Naive thymus-derived CD4-positive, alpha-beta T cell (primary cell): ENCODE results near the gene PRPF39. TPM values are rescaled to one million over a fixed set of nuclear protein-coding genes. Genes with fewer than 3 reads are reported as not detected.

Experiments
- ATAC-seq: fragments of 150-1000 bp; cut with Tn5 transposase; 2 replicates; pipeline ENCODE4 v1.10.0; 2021; ENCODE audit warnings: mild to moderate bottlenecking, moderate library complexity
- CTCF ChIA-PET: fragments of 350-600 bp; sonication (Branson Sonifier 250); formaldehyde crosslinking; loops from one replicate; lab custom pipeline; 2021; ENCODE audit warnings: antibody characterized with exemption; lab: Charles Lee
- POLR2A ChIA-PET: fragments of 350-600 bp; sonication (Branson Sonifier 250); formaldehyde crosslinking; loops from one replicate; lab custom pipeline; 2021; ENCODE audit warnings: antibody characterized with exemption, inconsistent platforms; lab: Charles Lee
- DNase-seq, 9 donors: peaks; one replicate each; pipeline versions ENCODE4 v3.0.0 to v3.0.0-alpha.2; 2020 to 2022; ENCODE audit warnings: mixed read lengths in 1 of 9
- H3K27ac ChIP-seq: one replicate; pipeline ENCODE4 v1.7.0; 2013; ENCODE audit warnings: mild to moderate bottlenecking, low read depth, low read length, moderate library complexity
- H3K27me3 ChIP-seq, 2 donors: one replicate each; pipeline ENCODE4 v1.7.0; 2013; ENCODE audit warnings: low read length in 2 of 2, mild to moderate bottlenecking in 2 of 2, moderate library complexity in 2 of 2; ENCODE audit not compliant: control insufficient read depth in 2 of 2, insufficient read depth in 2 of 2
- H3K36me3 ChIP-seq, 3 experiments: 1 replicate in 2 of 3; 2 replicates in 1 of 3; pipeline ENCODE4 v1.7.0; 2013; ENCODE audit warnings: low read length in 3 of 3, mild to moderate bottlenecking in 3 of 3, moderate library complexity in 1 of 3; ENCODE audit not compliant: insufficient read depth in 3 of 3, control insufficient read depth in 2 of 3
- H3K4me1 ChIP-seq, 2 donors: one replicate each; pipeline ENCODE4 v1.7.0; 2013; ENCODE audit warnings: low read length in 2 of 2, mild to moderate bottlenecking in 2 of 2, moderate library complexity in 1 of 2; ENCODE audit not compliant: control insufficient read depth in 2 of 2, insufficient read depth in 2 of 2
- H3K4me3 ChIP-seq: 2 replicates; pipeline ENCODE4 v1.7.0; 2013; ENCODE audit warnings: mild to moderate bottlenecking, low read length
- H3K9me3 ChIP-seq, 3 experiments: 1 replicate in 2 of 3; 2 replicates in 1 of 3; pipeline ENCODE4 v1.7.0; 2013; ENCODE audit warnings: low read length in 3 of 3; ENCODE audit not compliant: control insufficient read depth in 2 of 3
- H3K27ac Mint-ChIP-seq, 9 donors: one replicate each; pipeline ENCODE4 v1.8.0; 2020 to 2022; ENCODE audit warnings: mixed read lengths in 9 of 9, mild to moderate bottlenecking in 8 of 9, moderate library complexity in 5 of 9, inconsistent platforms in 2 of 9
- H3K27me3 Mint-ChIP-seq, 5 donors: one replicate each; pipeline ENCODE4 v1.8.0; 2021 to 2022; ENCODE audit warnings: mixed read lengths in 5 of 5, mild to moderate bottlenecking in 1 of 5
- H3K36me3 Mint-ChIP-seq, 5 donors: one replicate each; pipeline ENCODE4 v1.8.0; 2020 to 2022; ENCODE audit warnings: mixed read lengths in 5 of 5, mild to moderate bottlenecking in 3 of 5, inconsistent platforms in 1 of 5
- H3K4me1 Mint-ChIP-seq, 7 donors: one replicate each; pipeline ENCODE4 v1.8.0; 2020 to 2022; ENCODE audit warnings: mixed read lengths in 7 of 7, mild to moderate bottlenecking in 3 of 7, inconsistent platforms in 1 of 7
- H3K4me3 Mint-ChIP-seq, 10 donors: one replicate each; pipeline ENCODE4 v1.8.0; 2020 to 2022; ENCODE audit warnings: mild to moderate bottlenecking in 10 of 10, mixed read lengths in 10 of 10, moderate library complexity in 6 of 10, inconsistent platforms in 2 of 10
- H3K9me3 Mint-ChIP-seq, 11 donors: one replicate each; pipeline ENCODE4 v1.8.0; 2020 to 2022; ENCODE audit warnings: mixed read lengths in 11 of 11, mild to moderate bottlenecking in 4 of 11, inconsistent platforms in 1 of 11, moderate library complexity in 1 of 11
- intact Hi-C, 2 donors: fragments of 100-400 bp; cut with micrococcal nuclease; formaldehyde crosslinking; loops; one replicate each; pipeline ENCODE4 v1.15.1; 2023
- polyA plus RNA-seq, 2 donors: library from polyadenylated mRNA; unstranded; fragments of 300-500 nt; fragmentation: Illumina TruSeq; gene quantifications; one replicate each; pipeline ENCODE4 v1.2.3, GENCODE V29; 2021
- total RNA-seq, 6 experiments: library from RNA in 5 of 6; stranded (reverse) in 5 of 6; gene quantifications; 1 replicate in 5 of 6; 2 replicates in 1 of 6; pipeline ENCODE4 v1.2.3 and lab custom pipeline; 2021 to 2026

Gene PRPF39
- total and polyA plus RNA-seq, 7 experiments from 2014 or later: 10.5 to 81.8 (median 53.9) TPM

DNA sequence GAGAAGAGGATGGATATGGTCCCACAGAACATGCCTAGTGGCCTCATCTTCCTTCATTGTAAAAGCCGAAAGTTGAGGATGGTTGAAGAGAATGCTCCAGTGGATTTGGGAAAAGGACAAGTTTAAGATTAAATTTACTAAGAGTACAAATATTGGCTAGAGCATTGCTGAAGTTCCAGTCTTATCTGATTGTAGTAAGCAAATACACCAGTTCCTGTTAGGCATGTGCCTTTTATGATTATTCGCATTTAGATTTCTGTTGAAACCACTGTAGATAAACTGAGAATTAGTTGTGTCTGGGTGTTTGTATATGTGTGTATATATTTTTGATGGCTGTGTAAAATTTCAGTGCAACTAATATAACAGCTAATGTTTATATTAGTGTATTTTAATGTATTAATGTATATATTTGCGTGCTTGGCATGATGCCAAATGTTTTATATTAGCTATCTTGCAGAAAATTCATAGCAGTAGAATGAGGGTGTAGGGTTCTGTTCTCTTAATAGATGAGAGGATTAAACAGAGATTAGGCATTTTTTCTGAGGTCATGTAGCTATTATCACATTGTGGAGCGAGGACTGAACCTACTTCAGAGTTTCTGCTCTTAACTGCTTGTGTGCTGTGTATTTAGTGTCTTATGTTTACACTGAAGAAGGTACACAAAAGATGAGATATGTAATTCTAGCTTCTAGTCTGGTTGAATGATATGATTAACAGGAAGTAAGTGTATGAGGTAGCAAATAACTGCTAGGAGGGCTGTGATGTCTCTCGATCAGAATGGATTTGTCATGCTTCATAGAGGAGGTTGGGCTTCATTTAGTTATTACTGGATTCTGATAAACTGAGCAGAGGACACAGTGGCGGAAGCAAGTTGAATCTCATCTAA, 29.2 kb downstream of the PRPF39 start:
- peak overlapping the region; percentile 11 to 86 (median 46) for H3K27ac Mint-ChIP-seq
- CTCF ChIA-PET: no interaction called here
- no peak for DNase-seq
- H3K36me3 Mint-ChIP-seq: peaks cover 4 to 39% (median 17%) of the 10 kb centered on the region in 5 donors
- H3K4me1 Mint-ChIP-seq: peaks cover 1 to 13% (median 8%) of the 10 kb centered on the region in 7 donors
- peaks cover 4 to 34% (median 19%) of the 10 kb centered on the region in 3 experiments for H3K36me3 ChIP-seq
- H3K4me3 ChIP-seq: no peak overlapping the region
- ATAC-seq: no peak
- no peaks in the 10 kb centered on the region for H3K27me3 Mint-ChIP-seq
- H3K9me3 Mint-ChIP-seq: peaks cover 0 to 1% (median 0%) of the 10 kb centered on the region in 11 donors
- POLR2A ChIA-PET: no interaction called here
- intact Hi-C loops: no loop called here
- no peaks in the 10 kb centered on the region for H3K9me3 ChIP-seq
- H3K27ac ChIP-seq: no peak overlapping the region
- no peak overlapping the region for H3K4me3 Mint-ChIP-seq
- peaks cover 0 to 2% of the 10 kb centered on the region in 2 donors for H3K4me1 ChIP-seq
- H3K27me3 ChIP-seq: no peaks in the 10 kb centered on the region

DNA sequence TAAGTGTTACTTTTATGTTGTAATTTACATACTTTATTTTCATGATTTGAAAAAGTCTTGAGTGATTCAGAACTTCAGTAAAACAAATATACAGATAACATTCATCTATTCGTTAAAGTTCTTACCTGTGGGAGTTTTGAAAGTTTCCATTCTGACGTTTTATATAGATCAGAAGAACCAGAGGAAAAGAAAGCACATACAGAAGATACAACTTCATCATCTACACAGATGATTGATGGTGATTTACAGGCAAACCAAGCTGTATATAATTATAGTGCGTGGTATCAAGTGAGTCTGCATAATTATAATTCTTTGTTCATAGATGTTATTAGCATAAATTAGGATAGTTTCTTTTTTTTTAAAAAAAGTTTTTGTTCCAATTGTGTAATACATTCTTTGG, 30.4 kb downstream of the PRPF39 start:
- Mint-ChIP-seq H3K36me3 (peaks cover 4 to 39% (median 17%) of the 10 kb centered on the region in 5 donors), H3K4me3 (no peak overlapping the region), H3K27ac (peak overlapping the region in 7 of 9 donors; percentile 3 to 75 (median 52)), H3K27me3 (no peaks in the 10 kb centered on the region), H3K9me3 (peaks cover 0 to 1% (median 0%) of the 10 kb centered on the region in 11 donors), H3K4me1 (peaks cover 1 to 13% (median 8%) of the 10 kb centered on the region in 7 donors)
- ATAC-seq (no peak), DNase-seq (no peak)
- Histone ChIP-seq H3K27me3 (no peaks in the 10 kb centered on the region), H3K36me3 (peaks cover 4 to 40% (median 19%) of the 10 kb centered on the region in 3 experiments), H3K4me1 (peaks cover 0 to 2% of the 10 kb centered on the region in 2 donors), H3K27ac (no peak overlapping the region), H3K9me3 (no peaks in the 10 kb centered on the region), H3K4me3 (no peak overlapping the region)
- ChIA-PET POLR2A (no interaction called here), CTCF (no interaction called here)
- intact Hi-C loops: no loop called here

DNA sequence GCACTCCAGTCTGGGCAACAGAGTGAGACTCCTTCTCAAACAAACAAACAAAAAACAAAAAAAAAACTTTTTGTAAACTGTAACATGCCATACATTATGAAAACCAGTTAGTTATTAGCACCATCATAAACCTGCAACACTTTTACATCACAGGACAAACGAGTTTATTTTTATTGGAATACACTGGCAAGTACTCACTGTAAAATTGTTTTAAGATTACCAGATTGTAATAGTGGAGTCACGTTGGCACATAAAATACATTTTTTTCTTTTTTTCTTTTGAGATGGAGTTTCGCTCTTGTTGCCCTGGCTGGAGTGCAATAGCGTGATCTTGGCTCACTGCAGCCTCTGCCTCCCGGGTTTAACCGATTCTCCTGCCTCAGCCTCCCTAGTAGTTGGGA, 34.7 kb downstream of the PRPF39 start:
- Mint-ChIP-seq H3K9me3 (no peaks in the 10 kb centered on the region), H3K27me3 (no peaks in the 10 kb centered on the region), H3K36me3 (peaks cover 0 to 41% (median 21%) of the 10 kb centered on the region in 5 donors), H3K4me3 (no peak overlapping the region), H3K4me1 (peaks cover 1 to 4% (median 3%) of the 10 kb centered on the region in 7 donors), H3K27ac (no peak overlapping the region)
- Histone ChIP-seq H3K36me3 (peaks cover 5 to 68% (median 14%) of the 10 kb centered on the region in 3 experiments), H3K27me3 (no peaks in the 10 kb centered on the region), H3K27ac (no peak overlapping the region), H3K9me3 (no peaks in the 10 kb centered on the region), H3K4me1 (no peaks in the 10 kb centered on the region), H3K4me3 (no peak overlapping the region)
- CTCF ChIA-PET: no interaction called here
- POLR2A ChIA-PET: interaction anchor here (0.6 kb wide), 1 partner anchor 8 kb away, joined by 4 read pairs; no protein-coding TSS in a partner anchor
- intact Hi-C loops: no loop called here
- ATAC-seq (no peak), DNase-seq (no peak)

DNA sequence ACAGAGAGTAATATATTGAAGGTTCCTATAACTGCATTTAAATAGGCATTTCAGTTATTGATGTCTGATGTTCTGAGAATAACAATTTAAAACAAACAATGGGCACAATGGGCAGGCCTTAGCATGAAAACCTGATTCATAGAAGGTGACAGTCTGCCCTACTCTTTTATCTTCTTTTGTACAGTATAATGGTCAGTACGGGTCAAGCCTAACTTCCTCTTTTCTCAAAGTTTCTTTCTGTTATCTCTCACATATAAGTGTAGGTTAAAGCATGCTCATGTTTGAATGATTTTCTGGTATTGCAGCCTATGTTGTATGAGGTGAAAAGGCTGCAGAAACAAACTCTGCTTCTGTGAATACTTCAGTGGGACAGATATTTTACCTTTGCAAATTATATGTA, 36.2 kb downstream of the PRPF39 start:
- H3K27me3 Mint-ChIP-seq: no peaks in the 10 kb centered on the region
- H3K36me3 Mint-ChIP-seq: peaks cover 0 to 47% (median 27%) of the 10 kb centered on the region in 5 donors
- H3K9me3 ChIP-seq: no peaks in the 10 kb centered on the region
- H3K27me3 ChIP-seq: no peaks in the 10 kb centered on the region
- no peaks in the 10 kb centered on the region for H3K4me1 ChIP-seq
- intact Hi-C loops: no loop called here
- H3K4me3 ChIP-seq: no peak overlapping the region
- CTCF ChIA-PET: no interaction called here
- no peak for ATAC-seq
- H3K9me3 Mint-ChIP-seq: no peaks in the 10 kb centered on the region
- POLR2A ChIA-PET: no interaction called here
- H3K4me1 Mint-ChIP-seq: peaks cover 0 to 4% (median 0%) of the 10 kb centered on the region in 7 donors
- H3K27ac ChIP-seq: no peak overlapping the region
- H3K27ac Mint-ChIP-seq: peak overlapping the region in 5 of 9 donors; percentile 2 to 69 (median 9)
- peaks cover 4 to 74% (median 7%) of the 10 kb centered on the region in 3 experiments for H3K36me3 ChIP-seq
- no peak overlapping the region for H3K4me3 Mint-ChIP-seq
- DNase-seq: no peak

DNA sequence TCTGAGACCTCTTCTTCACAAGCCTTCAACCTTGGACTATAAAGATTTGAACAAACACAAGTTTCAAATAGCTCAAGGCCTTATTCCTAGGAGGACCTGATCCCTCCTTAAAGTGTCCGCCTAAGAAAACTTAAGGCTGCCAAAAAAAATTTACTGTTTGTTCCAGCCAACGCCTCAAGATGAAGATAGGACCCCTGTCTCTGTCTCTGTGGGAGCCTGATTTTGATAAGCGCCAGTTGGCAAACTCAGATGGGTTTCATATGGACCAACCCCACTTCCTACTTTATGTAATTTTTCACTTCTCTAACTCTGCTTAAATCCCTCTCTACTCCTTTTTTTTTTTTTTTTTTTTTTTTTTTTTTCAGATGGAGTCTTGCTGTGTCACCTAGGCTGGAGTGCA, 39.4 kb downstream of the PRPF39 start:
- CTCF ChIA-PET: no interaction called here
- Mint-ChIP-seq H3K36me3 (peaks cover 8 to 52% (median 25%) of the 10 kb centered on the region in 5 donors), H3K27ac (no peak overlapping the region), H3K27me3 (no peaks in the 10 kb centered on the region), H3K4me1 (peaks cover 1 to 12% (median 8%) of the 10 kb centered on the region in 7 donors), H3K4me3 (no peak overlapping the region), H3K9me3 (no peaks in the 10 kb centered on the region)
- Histone ChIP-seq H3K9me3 (no peaks in the 10 kb centered on the region), H3K36me3 (peaks cover 0 to 58% (median 4%) of the 10 kb centered on the region in 3 experiments), H3K4me1 (no peaks in the 10 kb centered on the region), H3K27ac (no peak overlapping the region), H3K4me3 (no peak overlapping the region), H3K27me3 (no peaks in the 10 kb centered on the region)
- no peak for DNase-seq
- ATAC-seq: no peak
- POLR2A ChIA-PET: no interaction called here
- intact Hi-C loops: no loop called here

DNA sequence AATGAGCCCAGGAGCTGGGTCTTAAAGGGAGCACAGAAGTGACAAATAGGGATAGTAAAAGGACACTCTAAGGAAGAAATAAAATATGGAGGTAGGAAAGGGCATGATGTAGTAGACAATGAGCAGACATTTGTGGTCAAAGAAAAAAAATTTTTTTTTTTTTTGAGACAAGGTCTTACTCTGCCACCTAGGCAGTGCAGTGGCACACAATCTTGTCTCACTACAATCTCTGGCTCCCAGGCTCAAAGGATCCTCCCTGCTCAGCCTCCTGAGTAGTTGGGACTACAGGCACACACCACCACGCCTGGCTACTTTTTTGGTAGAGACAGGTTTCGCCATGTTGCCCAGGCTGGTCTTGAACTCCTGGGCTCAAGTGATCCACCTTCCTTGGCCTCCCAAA, 41.8 kb downstream of the PRPF39 start:
- Mint-ChIP-seq H3K4me3 (no peak overlapping the region), H3K4me1 (peaks cover 1 to 23% (median 11%) of the 10 kb centered on the region in 7 donors), H3K9me3 (no peaks in the 10 kb centered on the region), H3K27me3 (no peaks in the 10 kb centered on the region), H3K27ac (peak overlapping the region in 2 of 9 donors; percentile 60 to 78), H3K36me3 (peaks cover 8 to 41% (median 25%) of the 10 kb centered on the region in 5 donors)
- Histone ChIP-seq H3K9me3 (no peaks in the 10 kb centered on the region), H3K27ac (no peak overlapping the region), H3K27me3 (no peaks in the 10 kb centered on the region), H3K4me1 (no peaks in the 10 kb centered on the region), H3K4me3 (no peak overlapping the region), H3K36me3 (peaks cover 0 to 37% (median 0%) of the 10 kb centered on the region in 3 experiments)
- intact Hi-C loops: no loop called here
- ChIA-PET CTCF (no interaction called here), POLR2A (no interaction called here)
- ATAC-seq (no peak), DNase-seq (no peak)
